ENCODE results near the gene ZNF408.

Gene ZNF408

DNA sequence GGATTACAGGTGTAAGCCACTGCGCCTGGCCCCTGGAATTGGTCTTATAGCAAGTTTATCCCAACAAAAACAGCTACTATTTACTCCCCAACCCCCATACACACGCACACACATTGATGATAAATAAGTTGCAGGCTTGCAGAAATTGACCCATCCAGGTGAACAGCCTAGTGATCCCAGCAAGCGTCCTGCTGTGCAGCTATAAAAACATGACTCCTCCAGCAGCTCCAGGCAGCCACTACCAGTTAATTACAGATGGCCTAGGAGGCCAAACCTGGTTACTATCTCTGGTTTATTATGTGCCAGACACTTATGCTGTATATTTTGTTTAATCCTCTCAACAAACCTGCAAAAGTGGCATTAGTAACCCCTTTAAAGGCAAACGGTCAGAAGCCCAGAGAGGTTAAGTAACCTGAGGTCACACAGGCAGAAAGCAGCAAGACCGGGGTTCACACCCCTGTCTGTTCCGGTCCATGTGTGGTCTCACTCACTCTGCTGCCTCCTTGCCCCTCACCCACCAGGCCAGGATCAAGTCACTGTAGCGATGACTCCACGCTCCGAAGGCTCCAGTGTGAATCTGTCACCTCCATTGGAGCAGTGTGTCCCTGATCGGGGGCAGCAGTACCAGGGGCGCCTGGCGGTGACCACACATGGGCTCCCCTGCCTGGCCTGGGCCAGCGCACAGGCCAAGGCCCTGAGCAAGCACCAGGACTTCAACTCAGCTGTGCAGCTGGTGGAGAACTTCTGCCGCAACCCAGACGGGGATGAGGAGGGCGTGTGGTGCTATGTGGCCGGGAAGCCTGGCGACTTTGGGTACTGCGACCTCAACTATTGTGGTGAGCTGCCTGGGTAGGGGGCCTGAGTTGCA lies 24.7 kb downstream of the ZNF408 start:
- no peak for DNase-seq (ENCODE audit: low read depth in 2 of 2, low spot score in 1 of 2)

DNA sequence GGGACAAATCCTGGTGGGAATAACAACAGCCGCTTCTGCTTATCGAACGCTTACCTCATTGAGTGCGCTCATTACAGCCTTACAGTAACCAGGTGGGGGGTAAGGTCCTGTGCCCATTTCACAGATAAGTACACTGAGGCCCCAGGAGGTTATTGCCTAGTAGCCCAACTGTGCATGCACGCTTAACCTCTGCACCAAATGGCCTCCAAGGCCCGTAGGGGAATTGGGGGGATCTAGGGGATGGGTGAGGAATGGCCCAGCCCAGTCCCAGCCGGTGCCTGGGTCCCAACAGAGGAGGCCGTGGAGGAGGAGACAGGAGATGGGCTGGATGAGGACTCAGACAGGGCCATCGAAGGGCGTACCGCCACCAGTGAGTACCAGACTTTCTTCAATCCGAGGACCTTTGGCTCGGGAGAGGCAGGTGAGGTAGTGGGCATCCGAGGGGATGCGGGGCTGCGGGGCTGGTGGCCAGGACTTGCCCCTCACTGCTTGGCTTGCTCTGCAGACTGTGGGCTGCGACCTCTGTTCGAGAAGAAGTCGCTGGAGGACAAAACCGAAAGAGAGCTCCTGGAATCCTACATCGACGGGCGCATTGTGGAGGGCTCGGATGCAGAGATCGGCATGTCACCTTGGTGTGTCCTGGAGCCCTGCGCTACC lies 25.5 kb downstream of the ZNF408 start:
- DNase-seq (ENCODE audit: low read depth in 2 of 2, low spot score in 1 of 2) = no peak

DNA sequence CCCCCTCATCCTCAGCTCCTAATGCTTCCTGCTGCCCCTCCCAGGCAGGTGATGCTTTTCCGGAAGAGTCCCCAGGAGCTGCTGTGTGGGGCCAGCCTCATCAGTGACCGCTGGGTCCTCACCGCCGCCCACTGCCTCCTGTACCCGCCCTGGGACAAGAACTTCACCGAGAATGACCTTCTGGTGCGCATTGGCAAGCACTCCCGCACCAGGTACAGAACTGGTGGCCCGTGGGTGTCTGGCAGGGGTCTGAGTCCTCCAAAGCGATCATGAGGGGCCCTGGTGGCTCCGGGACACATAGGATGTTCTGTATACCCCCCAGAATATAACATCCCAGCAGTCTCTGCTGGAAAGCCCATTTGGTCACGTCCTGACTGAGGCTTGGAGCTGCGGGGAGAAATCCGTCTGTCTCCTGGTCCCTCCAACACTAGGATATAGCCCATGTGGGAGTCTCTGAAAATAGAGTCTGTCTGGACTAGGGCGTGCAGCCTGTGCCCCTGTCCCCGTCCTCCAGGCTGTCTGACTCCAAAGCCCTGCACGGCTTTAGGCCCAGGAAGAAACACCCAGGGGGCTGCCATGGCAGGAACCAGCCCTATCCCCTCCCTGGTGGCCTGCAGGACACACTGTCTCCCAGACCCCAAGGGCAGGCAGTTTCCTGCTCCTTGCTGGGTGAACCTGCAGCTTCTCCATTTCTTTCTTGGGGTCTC lies 27.3 kb downstream of the ZNF408 start:
- DNase-seq (ENCODE audit: low read depth in 2 of 2, low spot score in 1 of 2) = no peak

DNA sequence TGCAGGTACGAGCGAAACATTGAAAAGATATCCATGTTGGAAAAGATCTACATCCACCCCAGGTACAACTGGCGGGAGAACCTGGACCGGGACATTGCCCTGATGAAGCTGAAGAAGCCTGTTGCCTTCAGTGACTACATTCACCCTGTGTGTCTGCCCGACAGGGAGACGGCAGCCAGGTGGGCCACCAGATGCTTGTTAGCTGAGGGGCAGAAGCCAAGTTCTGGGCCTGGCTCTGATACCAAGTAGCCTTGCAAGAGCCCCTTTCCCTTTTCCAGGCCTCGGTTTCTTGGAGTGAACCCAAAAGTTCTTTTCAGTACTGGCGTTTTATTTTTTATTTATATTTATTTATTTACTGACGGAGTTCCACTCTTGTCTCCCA lies 27.8 kb downstream of the ZNF408 start:
- DNase-seq (ENCODE audit: low read depth in 2 of 2, low spot score in 1 of 2) = no peak

DNA sequence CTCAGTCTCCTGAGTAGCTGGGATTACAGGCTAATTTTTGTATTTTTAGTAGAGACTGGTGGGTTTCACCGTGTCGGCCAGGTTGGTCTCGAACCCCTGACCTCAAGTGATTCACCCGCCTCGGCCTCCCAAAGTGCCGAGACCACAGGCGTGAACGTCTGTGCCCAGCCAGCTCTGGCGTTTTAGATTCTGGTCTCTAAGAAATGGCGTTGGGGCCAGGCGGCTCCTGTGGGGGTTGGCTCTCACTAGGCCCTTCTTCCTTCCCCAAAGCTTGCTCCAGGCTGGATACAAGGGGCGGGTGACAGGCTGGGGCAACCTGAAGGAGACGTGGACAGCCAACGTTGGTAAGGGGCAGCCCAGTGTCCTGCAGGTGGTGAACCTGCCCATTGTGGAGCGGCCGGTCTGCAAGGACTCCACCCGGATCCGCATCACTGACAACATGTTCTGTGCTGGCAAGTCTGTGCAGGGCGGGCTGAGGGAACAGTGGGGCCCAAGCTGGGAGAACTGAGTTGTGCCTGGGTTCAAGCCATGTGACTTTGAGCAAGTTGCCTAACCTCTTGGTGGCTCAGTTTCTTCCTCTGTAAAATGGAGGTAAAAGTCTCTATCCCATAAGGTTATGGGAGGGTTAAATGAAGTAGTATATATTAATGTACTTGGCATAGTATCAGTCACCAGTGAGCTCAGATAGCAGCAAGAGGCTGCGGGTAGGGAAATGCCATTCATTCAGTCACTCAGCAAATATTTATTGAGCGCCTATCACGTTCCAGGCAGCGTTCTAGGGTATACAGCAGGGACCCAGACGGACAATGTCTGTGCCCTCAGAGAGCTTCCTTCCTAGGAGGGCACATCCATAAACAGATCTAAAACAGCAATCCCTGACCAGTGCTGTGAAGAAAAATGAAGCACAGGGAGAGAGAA lies 28.5 kb downstream of the ZNF408 start:
- no peak for DNase-seq (ENCODE audit: low read depth in 2 of 2, low spot score in 1 of 2)

DNA sequence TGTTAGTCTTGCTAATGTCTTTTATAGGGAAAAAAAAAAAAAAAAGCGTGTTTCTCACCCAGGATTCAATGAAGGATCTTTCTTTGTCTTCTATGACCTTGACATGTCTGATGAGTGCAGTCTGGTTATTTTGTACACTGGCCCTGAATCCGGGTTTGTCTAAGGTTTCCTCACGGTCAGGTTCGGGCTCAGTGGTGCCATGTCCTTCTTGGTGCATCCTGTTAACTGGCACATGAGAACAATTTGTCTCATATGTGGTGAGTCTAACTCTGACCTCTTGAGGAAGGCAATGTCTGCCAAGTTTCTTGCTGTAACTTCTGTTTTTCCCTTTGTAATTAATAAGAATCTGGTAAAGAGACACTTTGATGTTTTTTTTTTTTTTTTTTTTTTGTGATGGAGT lies 30.7 kb downstream of the ZNF408 start:
- no peak for DNase-seq (ENCODE audit: low read depth in 2 of 2, low spot score in 1 of 2)

DNA sequence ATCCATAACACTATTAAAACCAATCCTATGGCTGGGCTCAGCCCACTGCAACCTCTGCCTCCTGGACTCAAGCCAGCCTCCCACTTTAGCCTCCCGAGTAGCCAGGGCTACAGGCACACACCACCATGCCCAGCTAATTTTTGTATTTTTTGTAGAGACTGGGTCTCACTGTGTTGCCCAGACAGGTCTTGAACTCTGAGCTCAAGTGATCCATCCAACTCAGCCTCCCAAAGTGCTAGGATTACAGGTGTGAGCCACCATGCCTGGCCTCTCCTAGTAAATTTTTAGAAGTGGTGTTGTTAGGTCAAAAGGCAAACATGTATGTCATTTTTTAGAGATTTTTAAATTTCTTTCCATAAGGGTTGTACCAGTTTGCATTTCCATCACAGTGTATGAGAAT lies 32.4 kb downstream of the ZNF408 start:
- DNase-seq (ENCODE audit: low read depth in 2 of 2, low spot score in 1 of 2) = no peak

DNA sequence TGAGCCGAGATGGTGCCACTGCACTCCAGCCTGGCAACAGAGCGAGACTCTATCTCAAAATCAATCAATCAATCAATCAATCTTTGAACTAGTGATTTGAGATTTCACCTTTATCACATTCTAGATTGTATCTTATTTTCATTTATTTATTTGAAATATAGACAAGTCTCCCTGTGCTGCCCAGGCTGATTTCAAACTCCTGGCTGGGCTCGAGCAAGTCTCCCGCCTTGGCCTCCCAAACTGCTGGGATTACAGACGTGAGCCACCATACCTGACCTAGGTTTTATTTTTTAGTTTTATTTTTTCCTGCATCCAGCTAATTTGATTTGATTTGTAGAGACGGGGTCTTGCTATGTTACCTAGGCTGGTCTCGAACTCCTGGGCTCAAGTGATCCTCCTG lies 35.3 kb downstream of the ZNF408 start:
- DNase-seq (ENCODE audit: low read depth in 2 of 2, low spot score in 1 of 2) = no peak

DNA sequence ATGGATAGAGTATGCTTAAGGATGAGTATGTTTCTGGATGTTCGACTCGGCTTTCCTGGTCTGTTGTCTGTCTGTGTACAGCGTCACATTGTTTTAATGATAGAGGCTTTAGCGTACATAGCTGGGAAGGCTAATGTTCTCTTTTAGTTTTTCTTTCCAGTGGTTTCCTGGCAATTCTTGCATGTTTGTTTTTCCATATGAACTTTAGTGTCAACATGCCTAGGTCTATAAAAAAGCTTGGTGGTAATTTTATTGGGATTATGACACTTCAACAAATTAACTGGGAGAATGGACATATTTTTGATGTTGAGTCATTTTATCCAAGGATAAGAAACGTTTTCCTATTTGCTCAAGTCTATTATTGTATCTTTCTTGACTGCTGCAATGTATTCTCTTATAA lies 35.8 kb downstream of the ZNF408 start:
- no peak for DNase-seq (ENCODE audit: low read depth in 2 of 2, low spot score in 1 of 2)

DNA sequence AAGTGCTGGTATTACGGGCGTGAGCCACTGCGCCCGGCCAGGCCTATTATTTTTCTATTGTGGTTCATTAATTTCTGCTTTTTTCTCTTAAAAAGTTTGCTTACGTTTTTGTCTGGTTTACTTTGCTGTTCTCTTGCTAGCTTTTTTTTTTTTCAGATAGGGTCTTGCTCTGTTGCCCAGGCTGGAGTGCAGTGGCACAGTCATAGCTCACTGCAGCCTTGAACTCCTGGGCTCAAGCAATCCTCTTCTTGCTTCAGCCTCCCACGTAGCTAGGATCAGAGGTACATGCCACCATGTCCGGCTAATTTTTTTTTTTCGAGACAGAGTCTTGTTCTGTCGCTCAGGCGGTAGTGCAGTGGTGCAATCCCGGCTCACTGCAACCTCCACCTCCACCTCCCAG lies 36.9 kb downstream of the ZNF408 start:
- DNase-seq (ENCODE audit: low read depth in 2 of 2, low spot score in 1 of 2) = no peak

DNA sequence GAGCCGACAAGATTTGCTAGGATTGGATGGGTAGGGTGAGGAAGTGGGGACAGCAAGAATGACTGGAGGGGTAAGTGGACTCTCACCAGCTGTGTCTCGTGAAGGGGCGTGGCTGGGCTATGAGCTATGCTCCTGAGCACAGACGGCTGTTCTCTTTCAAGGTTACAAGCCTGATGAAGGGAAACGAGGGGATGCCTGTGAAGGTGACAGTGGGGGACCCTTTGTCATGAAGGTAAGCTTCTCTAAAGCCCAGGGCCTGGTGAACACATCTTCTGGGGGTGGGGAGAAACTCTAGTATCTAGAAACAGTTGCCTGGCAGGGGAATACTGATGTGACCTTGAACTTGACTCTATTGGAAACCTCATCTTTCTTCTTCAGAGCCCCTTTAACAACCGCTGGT lies 38.1 kb downstream of the ZNF408 start:
- DNase-seq (ENCODE audit: low read depth in 2 of 2, low spot score in 1 of 2) = no peak

DNA sequence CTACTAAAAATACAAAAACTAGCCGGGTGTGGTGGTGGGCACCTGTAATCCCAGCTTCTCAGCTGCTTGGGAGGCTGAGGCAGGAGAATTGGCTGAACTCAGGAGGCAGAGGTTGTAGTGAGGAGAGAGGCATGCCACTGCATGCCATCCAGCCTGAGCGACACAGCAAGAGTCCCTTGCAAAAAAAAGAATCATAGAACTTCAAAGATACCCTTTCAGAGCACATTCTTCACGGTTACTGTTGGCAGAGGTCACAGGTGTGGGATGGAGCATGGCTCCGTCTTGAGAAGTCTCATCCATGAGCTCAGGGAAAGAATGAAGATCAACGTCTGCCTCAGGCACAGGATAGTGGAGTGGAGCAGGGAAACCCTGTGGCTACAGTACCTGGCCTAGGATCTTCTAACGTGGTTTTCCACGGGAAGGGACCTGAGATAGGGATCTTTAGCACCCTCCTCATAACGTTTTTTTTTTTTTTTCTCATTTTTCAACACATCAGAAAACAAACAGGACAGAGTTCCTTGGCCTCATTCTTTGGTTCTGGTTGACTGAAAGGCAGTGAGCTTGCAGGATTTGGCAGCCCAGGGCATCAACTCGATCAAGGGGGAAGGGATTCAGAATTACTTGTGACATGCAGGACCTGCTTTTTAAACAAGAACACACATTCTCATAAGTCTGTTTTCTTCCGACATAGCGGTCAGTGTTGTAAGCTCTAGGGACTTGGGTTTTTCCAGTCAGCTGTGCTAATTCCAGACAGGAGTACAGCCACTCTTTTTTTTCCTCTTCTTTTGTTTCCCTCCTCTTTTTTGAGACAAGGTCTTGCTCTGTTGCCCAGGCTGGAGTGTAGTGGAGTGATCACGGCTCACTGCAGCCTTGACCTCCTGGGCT lies 41.0 kb downstream of the ZNF408 start:
- no peak for DNase-seq (ENCODE audit: low read depth in 2 of 2, low spot score in 1 of 2)

DNA sequence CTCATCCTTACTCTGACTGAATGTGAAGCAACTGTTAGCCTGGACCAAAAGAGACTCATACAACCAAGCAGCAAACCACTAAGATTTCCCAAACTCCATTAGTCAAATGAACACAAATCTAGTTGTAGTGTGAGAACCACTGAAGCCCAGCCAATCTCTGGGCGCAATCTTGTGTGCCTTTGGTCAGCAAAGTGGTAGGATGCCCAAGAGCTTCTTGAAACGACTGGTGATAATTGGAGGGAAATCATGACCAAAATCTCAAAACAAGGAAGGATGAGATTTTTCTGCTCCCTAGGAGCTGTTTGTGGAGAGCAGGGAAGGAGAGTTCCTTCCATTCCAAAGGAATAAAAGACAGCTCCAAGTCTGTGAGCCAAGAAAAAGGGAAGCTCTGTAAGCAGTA lies 42.2 kb downstream of the ZNF408 start:
- no peak for DNase-seq (ENCODE audit: low read depth in 2 of 2, low spot score in 1 of 2)

DNA sequence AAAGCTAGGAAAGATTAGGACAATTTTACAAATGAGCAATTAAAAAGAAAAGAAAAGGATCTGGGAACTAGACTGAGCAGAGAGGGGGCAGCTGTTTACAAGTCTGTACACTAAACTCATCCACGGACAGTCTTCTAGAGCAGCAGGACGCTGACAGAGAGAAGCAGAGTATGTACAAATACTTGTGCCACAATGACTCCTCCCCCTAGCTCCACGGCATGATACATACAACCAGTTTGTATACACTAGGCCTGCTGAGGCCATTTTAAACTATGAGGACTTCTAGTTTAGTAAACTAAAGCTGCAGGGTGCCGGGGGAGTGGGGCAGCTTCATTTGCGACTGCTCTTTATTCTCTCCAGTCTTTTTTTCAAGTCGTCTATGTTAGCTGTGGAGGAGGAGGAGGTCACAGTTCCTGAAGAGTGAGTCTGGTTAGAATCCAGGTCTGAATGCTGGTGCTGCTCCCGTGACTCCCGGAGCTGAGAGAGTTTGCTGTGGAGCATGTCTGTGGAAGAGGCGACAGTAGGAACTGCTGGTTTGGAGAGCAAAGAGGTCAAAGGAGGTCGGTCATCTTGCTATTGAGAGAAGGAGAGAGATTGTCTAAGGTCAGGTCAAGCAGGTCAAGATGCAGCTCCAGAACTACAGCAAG lies 43.0 kb downstream of the ZNF408 start:
- DNase-seq (ENCODE audit: low read depth in 2 of 2, low spot score in 1 of 2) = no peak

DNA sequence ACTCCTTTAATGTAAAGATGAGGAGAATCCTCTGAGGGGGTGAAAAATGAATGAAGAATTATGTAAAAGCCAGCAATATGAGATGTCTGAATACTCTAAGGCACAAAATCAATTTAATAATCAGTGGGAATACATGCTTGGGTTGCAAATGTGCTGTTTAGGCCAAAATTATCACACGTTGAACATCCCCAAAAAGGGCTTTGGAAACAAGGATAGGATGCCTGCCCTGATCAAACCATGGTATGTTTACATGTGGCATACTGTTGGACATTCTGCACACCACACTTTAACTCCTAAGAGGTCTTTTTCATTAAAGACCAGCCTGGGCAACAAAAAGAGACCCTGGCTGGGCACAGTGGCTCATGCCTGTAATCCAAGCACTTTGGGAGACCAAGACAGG lies 44.5 kb downstream of the ZNF408 start:
- no peak for DNase-seq (ENCODE audit: low read depth in 2 of 2, low spot score in 1 of 2)

DNA sequence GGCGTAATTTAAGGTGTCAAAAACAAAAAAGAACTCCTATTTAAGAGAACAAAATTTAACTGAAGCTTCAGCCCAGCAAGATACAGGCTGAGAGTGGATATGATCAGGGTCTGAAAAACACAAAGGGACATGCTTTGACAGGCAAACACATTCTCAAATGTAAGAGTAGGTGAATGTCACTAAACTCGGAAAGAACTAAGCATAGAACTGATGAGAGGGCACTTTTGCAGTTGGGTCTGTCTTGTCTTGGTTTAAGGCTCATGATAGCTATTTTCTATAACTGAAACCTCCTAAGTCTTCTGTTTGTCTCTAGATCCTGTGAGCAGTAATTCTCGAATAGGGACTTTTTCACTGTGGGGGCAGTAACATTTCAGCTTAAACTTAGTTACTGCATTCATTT lies 45.2 kb downstream of the ZNF408 start:
- no peak for DNase-seq (ENCODE audit: low read depth in 2 of 2, low spot score in 1 of 2)

DNA sequence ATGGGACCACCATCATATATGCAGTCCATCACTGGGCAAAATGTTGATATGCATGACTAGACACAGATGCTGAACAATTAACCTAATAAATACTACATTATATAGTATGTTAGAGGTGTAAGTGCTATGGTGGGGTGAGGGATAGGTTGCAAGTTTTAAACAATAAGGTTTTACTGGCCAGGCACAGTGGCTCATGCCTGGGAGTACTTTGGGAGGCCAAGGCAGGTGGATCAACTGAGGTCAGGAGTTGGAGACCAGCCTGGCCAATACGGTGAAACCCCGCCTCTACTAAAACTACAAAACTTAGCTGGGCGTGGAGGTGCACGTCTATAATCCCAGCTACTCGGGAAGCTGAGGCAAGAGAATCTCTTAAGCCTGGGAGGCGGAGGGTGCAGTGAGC lies 46.3 kb downstream of the ZNF408 start:
- DNase-seq (ENCODE audit: low read depth in 2 of 2, low spot score in 1 of 2) = no peak

Measured in stimulated activated CD8-positive, alpha-beta memory T cell treated with anti-CD3 and anti-CD28 coated beads, Interleukin-4, amount 100 ng/mL, for 4 hours (primary cell).